ENCODE measurements around the gene SLC44A4.
"Not testable (repeated sequence)": the region's sequence is repeated elsewhere in the genome, so short reads cannot be mapped to it uniquely, and the experiment has no call there.

SLC44A4 gene

DNA sequence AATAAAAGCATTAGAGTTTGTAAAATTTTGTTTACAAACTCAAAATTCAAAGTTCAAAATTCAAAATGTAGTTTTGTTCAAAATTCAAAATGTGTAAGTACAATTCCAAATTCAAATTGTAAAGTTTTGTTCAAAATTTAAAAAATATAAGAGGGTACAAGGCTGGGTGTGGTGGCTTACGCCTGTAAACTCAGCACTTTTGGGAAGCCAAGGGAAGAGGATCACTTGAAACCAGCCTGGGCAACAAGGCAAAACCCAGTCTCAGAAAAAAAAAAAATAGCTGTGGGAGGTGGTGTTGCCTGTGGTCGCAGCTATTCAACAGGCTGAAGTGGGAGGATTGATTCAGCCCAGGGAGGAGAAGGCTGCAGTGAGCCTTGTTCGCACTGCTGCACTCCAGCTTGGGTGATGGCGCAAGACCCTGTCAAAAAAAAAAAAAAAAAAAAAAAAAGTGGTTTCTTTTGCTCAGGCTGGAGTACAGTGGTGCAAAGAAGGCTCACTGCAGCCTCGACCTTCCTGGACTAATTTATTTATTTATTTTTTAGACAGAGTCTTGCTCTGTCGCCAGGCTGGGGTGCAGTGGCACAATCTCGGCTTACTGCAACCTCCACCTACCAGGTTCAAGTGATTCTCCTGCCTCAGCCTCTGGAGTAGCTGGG is 28.5 kb upstream of the SLC44A4 start:
- no peak overlapping the region for H3K4me3 ChIP-seq (ENCODE audit: low read length)
- TF ChIP-seq, protein P1, sequence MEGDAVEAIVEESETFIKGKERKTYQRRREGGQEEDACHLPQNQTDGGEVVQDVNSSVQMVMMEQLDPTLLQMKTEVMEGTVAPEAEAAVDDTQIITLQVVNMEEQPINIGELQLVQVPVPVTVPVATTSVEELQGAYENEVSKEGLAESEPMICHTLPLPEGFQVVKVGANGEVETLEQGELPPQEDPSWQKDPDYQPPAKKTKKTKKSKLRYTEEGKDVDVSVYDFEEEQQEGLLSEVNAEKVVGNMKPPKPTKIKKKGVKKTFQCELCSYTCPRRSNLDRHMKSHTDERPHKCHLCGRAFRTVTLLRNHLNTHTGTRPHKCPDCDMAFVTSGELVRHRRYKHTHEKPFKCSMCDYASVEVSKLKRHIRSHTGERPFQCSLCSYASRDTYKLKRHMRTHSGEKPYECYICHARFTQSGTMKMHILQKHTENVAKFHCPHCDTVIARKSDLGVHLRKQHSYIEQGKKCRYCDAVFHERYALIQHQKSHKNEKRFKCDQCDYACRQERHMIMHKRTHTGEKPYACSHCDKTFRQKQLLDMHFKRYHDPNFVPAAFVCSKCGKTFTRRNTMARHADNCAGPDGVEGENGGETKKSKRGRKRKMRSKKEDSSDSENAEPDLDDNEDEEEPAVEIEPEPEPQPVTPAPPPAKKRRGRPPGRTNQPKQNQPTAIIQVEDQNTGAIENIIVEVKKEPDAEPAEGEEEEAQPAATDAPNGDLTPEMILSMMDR (conservative IDR thresholded peaks at IDR 0.05; ENCODE audit: low read length), result no peak
- DNase-seq (ENCODE audit: low read depth), result peak; percentile 85

DNA sequence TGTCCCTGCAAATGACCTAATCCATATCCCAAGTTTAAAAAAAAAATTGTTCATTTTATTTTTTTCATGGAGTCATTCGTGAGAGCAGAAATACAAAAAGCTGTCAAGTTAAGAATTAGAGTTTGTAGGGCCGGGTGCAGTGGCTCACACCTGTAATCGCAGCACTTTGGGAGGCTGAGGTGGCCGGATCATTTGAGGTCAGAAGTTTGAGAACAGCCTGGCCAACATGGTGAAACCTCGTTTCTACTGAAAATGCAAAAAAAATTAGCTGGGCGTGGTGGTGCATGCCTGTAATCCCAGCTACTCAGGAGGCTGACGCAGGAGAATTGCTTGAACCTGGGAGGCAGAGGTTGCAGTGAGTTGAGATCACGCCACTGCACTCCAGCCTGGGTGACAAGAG is 27.9 kb upstream of the SLC44A4 start:
- DNase-seq (ENCODE audit: low read depth); H3K4me3 ChIP-seq (ENCODE audit: low read length): not testable (repeated sequence)

DNA sequence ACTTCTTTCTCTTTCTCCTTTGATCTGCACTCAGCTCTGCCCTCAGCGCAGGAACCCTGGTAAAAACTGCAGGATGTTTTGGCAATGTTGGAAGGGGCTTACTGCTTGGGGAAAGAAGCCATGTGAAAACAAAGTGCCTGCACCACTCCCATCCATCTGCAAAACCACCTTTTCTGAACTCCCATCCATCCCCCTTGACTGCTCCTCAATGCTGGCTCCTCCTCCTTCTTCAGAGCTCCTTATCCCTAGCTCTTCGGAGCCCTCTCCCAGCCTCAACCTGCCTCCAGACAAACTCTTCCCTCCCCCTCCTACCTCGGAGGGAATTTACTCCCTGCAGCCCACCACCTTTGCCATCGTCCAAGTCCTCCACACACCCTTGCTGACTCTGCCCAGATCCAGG is 27.3 kb upstream of the SLC44A4 start:
- DNase-seq (ENCODE audit: low read depth), result no peak
- TF ChIP-seq, protein P1 (conservative IDR thresholded peaks at IDR 0.05; ENCODE audit: low read length), result no peak
- H3K4me3 ChIP-seq (ENCODE audit: low read length), result no peak overlapping the region

DNA sequence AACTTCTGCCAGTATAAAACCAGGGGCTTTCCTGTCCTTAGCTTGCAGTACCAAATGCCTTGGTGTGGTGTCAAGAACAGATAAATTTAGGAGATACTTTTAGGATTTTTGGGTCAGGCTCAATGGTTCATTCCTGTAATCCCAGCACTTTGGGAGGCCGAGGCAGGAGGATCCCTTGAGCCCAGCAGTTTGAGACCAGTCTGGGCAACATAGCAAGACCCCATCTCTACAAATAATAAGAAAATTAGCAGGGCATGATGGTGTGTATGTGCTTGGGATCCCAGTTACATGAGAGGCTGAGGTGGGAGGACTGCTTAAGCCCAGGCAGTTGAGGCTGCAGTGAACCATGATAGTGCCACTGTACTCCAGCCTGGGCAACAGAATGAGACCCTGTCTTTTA is 26.2 kb upstream of the SLC44A4 start:
- TF ChIP-seq, protein P1 (conservative IDR thresholded peaks at IDR 0.05; ENCODE audit: low read length), result no peak
- DNase-seq (ENCODE audit: low read depth), result no peak
- no peak overlapping the region for H3K4me3 ChIP-seq (ENCODE audit: low read length)

DNA sequence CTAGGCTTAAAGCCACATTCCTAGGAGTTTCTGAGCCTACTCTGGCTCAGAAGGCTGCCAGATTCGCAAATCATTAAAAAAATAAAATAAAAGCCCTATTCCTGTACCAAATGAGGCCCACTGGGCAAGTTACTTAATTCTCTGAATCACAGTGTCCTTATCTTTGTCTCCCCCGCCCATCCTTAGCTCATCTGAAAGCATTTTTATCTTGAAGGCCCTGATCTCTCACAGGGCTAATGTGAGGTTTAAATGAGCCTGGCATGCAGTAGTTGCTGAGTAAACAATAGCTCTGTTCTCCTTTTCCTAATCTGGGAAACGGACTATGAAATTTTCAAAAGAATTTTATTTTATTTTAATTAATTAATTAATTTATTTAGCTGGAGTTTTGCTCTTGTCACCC is 25.2 kb upstream of the SLC44A4 start:
- TF ChIP-seq, protein P1 (conservative IDR thresholded peaks at IDR 0.05; ENCODE audit: low read length), result no peak
- DNase-seq (ENCODE audit: low read depth), result no peak

DNA sequence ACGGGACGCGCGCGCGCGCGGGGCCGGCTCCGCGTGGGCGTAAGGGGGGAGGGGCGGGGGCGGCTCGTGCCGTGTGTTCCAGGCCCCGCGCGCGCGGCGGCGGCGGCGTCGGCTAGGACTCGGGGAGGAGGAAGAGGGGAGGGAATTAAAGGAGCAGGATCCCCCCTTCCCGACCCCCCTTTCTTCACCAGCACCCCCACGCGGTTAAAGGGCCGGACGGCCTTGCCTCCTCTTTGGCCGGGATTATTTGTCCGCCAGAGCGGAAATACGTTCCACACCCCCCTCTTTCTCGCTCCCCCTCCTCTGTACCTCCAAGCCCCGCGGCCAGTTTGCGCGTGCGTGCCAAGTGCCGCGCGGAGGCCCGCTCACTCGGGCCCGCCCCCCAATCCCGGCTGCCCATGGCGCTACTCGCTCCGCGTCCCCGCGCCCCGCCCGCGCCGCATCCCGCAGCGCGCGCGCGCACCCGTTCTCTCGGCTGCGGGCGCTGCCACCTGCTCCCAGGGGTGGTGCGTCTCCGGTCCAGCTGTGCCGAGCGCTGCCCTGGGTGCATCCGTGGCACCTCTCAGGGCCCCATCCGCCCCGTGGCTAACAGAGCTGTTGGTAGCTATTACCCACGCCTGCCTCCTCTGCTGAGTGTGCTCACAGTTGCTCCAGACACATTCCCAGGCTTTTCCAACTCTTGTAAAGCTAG is 23.3 kb upstream of the SLC44A4 start, which contains the start of gene ZBTB12:
Gene ZBTB12 (minus strand): TSS at position 134 of the 691 bp plus-strand sequence. CDS start 781 bp downstream, outside the sequence.
- peak within 1 kb of the TSS; percentile 69 for H3K4me3 ChIP-seq (ENCODE audit: low read length)
- peak; percentile 94 for DNase-seq (ENCODE audit: low read depth)
- TF ChIP-seq, protein P1 (conservative IDR thresholded peaks at IDR 0.05; ENCODE audit: low read length), result 0 out of 2 replicates have a peak, but pooled peaks have one; percentile 2

More for the DNA sequence above, 25.2 kb upstream of the SLC44A4 start:
- no peak overlapping the region for H3K4me3 ChIP-seq (ENCODE audit: low read length)

DNA sequence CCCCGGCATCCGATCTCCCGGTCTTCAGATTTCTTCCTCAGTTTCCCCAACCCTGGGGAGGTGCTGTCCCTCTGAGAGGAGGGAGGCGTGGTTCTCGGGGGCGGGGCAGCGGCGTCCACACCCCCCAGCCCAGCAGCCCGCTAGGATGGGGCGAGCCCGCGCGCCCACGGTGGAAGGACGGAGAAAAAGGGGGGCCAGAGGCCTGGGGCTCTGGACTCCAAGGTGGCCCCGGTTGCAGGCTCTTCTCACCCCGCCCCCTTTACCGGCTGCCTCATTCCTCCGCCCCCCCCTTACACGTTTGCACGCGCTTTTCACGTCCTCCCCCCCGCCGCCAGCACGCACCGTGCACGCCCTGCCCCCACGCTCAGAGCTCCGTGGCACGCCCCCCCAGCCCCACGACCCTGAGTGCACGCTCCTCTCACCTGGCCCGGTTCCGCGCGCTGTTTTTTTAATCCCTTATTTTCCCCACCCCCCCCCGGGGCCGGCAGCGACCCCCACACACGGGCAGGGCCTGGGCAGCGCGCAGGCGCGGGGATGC is 22.7 kb upstream of the SLC44A4 start:
- H3K4me3 ChIP-seq (ENCODE audit: low read length), result peak overlapping the region; percentile 69
- DNase-seq (ENCODE audit: low read depth), result peak; percentile 45
- TF ChIP-seq, protein P1 (conservative IDR thresholded peaks at IDR 0.05; ENCODE audit: low read length), result no peak

All from AG10803 (cell line).